GM13977 (cell line): Measurements from ENCODE around the gene CD300E.

ENCODE experiments used
- DNase-seq: peaks from one replicate; pipeline ENCODE4 v3.0.0; 2012; ENCODE audit warnings: low spot score
- CTCF ChIP-seq: IDR thresholded peaks from 2 replicates; pipeline ENCODE4 v1.5.1; 2012; ENCODE audit warnings: mild to moderate bottlenecking, control low read depth; ENCODE audit not compliant: insufficient read depth; ENCODE audit errors: extremely low read depth, missing control alignments
- in situ Hi-C: fragments of 300-500 bp; cut with MboI; formaldehyde crosslinking; loops from one replicate; pipeline ENCODE4 v1.12.0; 2022; ENCODE audit warnings: low sequenced_read_pairs, low pct_unique_long_range_greater_than_20kb, mixed read lengths, inconsistent platforms; ENCODE audit not compliant: unreplicated experiment

The CD300E gene

GRCh38 chr17:74598346-74599022 is 25.1 kb downstream of the CD300E start:
- in situ Hi-C loops = no loop called here
- no peak for TF ChIP-seq CTCF

GRCh38 chr17:74597069-74597790 is 26.3 kb downstream of the CD300E start:
- TF ChIP-seq CTCF = no peak
- no peak for DNase-seq
- in situ Hi-C loops = no loop called here

More at GRCh38 chr17:74598346-74599022, 25.1 kb downstream of the CD300E start:
- DNase-seq = no peak

DNA sequence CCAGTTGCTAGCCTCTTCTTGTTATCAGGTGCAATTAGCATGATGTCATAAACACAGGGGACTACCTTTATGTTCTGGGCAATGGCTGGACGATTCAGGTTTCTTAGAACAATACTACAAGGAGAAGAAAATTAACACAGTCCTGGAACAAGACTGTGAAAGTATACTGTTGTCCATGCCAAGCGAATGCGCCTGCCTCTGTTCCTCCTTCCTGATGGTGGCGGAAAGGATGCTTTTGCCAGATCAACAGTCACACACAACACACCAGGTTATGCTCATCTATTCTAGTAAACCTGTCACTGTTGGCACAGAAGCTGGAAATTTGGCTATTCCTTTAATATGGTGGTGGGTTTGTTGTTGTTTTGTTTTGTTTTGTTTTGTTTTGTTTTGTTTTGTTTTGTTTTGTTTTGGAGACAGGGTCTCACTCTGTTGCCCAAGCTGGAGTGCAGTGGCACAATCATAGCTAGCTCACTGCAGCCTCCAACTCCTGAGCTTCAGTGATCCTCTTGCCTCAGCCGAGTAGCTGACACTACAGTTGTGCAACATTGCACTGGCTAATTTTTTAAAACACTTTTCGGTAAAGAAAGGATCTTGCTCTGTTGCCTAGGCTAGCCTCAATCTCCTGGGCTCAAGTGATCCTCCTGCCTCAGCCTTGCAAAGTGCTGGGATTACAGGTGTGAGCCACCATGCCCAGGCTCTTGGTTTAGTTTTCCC is 28.3 kb downstream of the CD300E start:
- no peak for DNase-seq
- in situ Hi-C loops = no loop called here
- TF ChIP-seq CTCF = no peak

DNA sequence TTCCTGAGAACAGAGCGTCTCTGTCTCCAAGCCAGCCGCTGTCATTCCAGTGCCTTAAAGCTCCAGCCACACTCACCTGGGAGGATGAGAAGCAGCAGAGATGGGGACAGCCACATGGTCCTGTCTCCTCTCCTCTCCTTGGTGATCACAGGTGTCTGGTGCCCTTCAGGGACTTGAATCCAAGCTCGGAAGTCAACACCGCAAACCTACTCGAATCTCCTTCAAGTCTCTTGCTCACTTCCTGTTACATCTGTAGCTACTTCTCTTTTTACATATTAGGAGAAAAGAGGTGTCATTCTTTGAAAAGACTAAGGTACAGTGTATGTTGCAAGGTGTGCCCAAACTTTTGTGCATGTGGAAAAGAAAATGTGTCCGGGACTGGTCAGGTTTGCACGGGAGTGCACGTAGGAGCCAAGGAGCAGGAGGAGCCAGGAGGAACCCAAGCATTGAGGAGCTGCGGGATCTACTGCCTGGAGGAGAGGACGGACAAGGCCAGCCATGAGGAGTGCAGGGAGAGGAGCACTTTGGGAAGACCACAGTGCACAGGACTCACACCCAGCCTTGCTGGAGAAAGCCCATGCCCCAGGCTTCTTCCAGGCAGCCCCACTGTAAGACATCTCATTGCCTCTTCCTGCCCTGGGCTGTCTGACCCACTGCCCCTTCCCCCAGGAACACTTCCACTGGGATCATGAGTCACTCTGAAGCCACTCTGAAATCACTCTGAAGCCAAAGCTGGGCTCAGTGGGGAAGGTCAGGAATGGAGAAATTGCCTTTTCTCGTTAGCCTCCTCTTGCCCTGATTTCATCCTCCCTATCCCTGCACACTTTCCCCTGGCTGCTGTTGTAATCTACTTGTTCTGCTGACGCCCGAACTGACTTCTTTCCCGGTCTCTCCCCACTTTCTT is 31.2 kb downstream of the CD300E start, which contains the start of gene CD300LD:
Gene CD300LD, minus strand, starts transcription at position 197 of the 904 bp plus-strand sequence. Its CDS starts 81 bp downstream, at position 116.
- no peak for TF ChIP-seq CTCF
- in situ Hi-C loops = no loop called here
- no peak for DNase-seq

DNA sequence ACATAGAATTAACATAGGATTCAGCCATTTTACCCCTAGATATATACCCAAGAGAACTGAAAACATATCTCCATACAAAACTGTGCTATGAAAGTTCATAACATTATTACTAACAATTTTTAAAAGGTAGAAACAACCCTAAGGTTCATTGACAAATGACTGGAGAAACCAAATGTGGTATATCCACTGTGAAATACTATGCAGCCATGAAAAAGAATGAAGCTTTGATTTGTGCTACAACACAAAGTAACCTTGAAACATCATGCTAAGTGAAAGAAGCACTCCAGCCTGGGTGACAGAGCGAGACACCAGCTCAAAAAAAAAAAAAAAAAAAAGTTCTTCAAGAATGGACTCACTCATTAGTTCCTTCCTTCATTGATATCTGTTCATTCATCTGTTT is 32.0 kb downstream of the CD300E start:
- no peak for TF ChIP-seq CTCF
- DNase-seq = no peak
- in situ Hi-C loops = no loop called here

DNA sequence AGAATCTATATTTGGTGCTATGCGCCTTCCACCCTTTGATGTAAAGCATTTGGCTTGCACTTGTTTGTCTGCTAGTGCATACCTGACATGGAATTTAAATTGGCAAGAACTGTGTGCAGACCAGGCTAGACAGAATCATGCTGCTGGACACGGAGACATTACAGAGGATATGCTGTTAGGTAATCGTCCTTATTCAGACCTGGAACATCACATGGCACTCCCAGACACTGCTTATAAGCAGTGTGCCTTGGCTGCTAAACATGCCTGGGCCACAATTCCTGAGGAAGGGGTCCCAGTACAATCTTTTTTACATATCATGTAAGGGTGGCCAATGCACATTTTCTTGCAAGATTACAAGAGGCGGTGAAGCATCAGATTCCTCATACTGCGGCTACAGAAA is 37.8 kb downstream of the CD300E start:
- no peak for TF ChIP-seq CTCF
- no peak for DNase-seq
- in situ Hi-C loops = no loop called here
